ENCODE results near the gene STKLD1.
"Not testable (repeated sequence)": the region's sequence is repeated elsewhere in the genome, so short reads cannot be mapped to it uniquely, and the experiment has no call there.

STKLD1 gene

GRCh38 chr9:133366435-133366834, 9.7 kb upstream of the STKLD1 start:
- DNase-seq, result no peak

GRCh38 chr9:133367221-133367620, 8.9 kb upstream of the STKLD1 start:
- DNase-seq, result no peak

GRCh38 chr9:133367778-133368177, 8.4 kb upstream of the STKLD1 start:
- DNase-seq, result no peak

- no peak for DNase-seq
Observed at GRCh38 chr9:133368249-133368881, 7.8 kb upstream of the STKLD1 start.

GRCh38 chr9:133369422-133369821, 6.7 kb upstream of the STKLD1 start:
- no peak for DNase-seq

GRCh38 chr9:133369933-133370332, 6.2 kb upstream of the STKLD1 start:
- DNase-seq, result no peak

GRCh38 chr9:133370685-133371084, 5.5 kb upstream of the STKLD1 start:
- no peak for DNase-seq

- DNase-seq, result no peak
Observed at GRCh38 chr9:133371261-133371711, 4.9 kb upstream of the STKLD1 start.

- DNase-seq, result no peak
Observed at GRCh38 chr9:133372144-133372543, 4.0 kb upstream of the STKLD1 start.

GRCh38 chr9:133374612-133375115, 1.5 kb upstream of the STKLD1 start:
- no peak for DNase-seq

- DNase-seq, result no peak
Observed at GRCh38 chr9:133375116-133375723, 946 bp upstream of the STKLD1 start.

GRCh38 chr9:133377280-133377679, 1.1 kb downstream of the STKLD1 start:
- not testable (repeated sequence) for DNase-seq

GRCh38 chr9:133377721-133378216, 1.6 kb downstream of the STKLD1 start:
- DNase-seq, result no peak

GRCh38 chr9:133378408-133378962, 2.3 kb downstream of the STKLD1 start:
- no peak for DNase-seq

GRCh38 chr9:133379153-133380086, 3.3 kb downstream of the STKLD1 start:
- DNase-seq, result no peak

- DNase-seq, result no peak
Observed at GRCh38 chr9:133380734-133381133, 4.6 kb downstream of the STKLD1 start.

- DNase-seq, result no peak
Observed at GRCh38 chr9:133382507-133383141, 6.5 kb downstream of the STKLD1 start.

GRCh38 chr9:133383438-133383837, 7.3 kb downstream of the STKLD1 start:
- DNase-seq, result no peak

GRCh38 chr9:133384736-133385321, 8.7 kb downstream of the STKLD1 start:
- DNase-seq, result no peak

- no peak for DNase-seq
Observed at GRCh38 chr9:133385452-133385851, 9.3 kb downstream of the STKLD1 start.

- DNase-seq, result no peak
Observed at GRCh38 chr9:133386338-133386737, 10.2 kb downstream of the STKLD1 start.

- no peak for DNase-seq
Observed at GRCh38 chr9:133387680-133388079, 11.5 kb downstream of the STKLD1 start.
